ENCODE data around the gene GPR84. TPM values are rescaled to one million over a fixed set of nuclear protein-coding genes. Genes with fewer than 3 reads are reported as not detected.

Gene GPR84
- total and polyA plus RNA-seq, 12 donors = 0.18 to 6.8 (median 1.2) TPM; not detected in 1

GRCh38 chr12:54368709-54369596 is 4.7 kb upstream of the GPR84 start:
- WGBS, 4 donors = 26 to 36% (median 29%) methylated on average over 32 to 40 of the region's 40 CpGs
- intact Hi-C loops (cut with DNase I) = loop anchor here (5.0 to 10.0 kb wide), 4 partner anchors 74 to 152 kb away; no protein-coding TSS in a partner anchor
- Histone ChIP-seq H3K9me3 (replicated peaks in 1 of 3) (no peaks in the 10 kb centered on the region), H3K36me3 (replicated peaks in 1 of 2) (no peaks in the 10 kb centered on the region), H3K4me1 (replicated peaks in 1 of 2) (peaks cover 3 to 32% of the 10 kb centered on the region in 2 donors), H3K27ac (peak overlapping the region in 1 of 5 donors; percentile 51), H3K27me3 (no peaks in the 10 kb centered on the region), H3K4me3 (peak overlapping the region in 1 of 4 donors; percentile 40)
- DNase-seq = peak; percentile 86 to 96 (median 92)
- TF ChIP-seq, protein P1, sequence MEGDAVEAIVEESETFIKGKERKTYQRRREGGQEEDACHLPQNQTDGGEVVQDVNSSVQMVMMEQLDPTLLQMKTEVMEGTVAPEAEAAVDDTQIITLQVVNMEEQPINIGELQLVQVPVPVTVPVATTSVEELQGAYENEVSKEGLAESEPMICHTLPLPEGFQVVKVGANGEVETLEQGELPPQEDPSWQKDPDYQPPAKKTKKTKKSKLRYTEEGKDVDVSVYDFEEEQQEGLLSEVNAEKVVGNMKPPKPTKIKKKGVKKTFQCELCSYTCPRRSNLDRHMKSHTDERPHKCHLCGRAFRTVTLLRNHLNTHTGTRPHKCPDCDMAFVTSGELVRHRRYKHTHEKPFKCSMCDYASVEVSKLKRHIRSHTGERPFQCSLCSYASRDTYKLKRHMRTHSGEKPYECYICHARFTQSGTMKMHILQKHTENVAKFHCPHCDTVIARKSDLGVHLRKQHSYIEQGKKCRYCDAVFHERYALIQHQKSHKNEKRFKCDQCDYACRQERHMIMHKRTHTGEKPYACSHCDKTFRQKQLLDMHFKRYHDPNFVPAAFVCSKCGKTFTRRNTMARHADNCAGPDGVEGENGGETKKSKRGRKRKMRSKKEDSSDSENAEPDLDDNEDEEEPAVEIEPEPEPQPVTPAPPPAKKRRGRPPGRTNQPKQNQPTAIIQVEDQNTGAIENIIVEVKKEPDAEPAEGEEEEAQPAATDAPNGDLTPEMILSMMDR (IDR thresholded peaks at IDR 0.05) = peak; percentile 60 to 90 (median 84)
- no peak for TF ChIP-seq POLR2A (IDR thresholded peaks at IDR 0.05)

GRCh38 chr12:54368025-54368708 is 3.9 kb upstream of the GPR84 start:
- Histone ChIP-seq H3K4me1 (replicated peaks in 1 of 2) (peaks cover 3 to 32% of the 10 kb centered on the region in 2 donors), H3K9me3 (replicated peaks in 1 of 3) (no peaks in the 10 kb centered on the region), H3K36me3 (replicated peaks in 1 of 2) (no peaks in the 10 kb centered on the region), H3K27me3 (no peaks in the 10 kb centered on the region), H3K4me3 (peak overlapping the region in 1 of 4 donors; percentile 40), H3K27ac (no peak overlapping the region)
- intact Hi-C loops (cut with DNase I) = loop anchor here (5.0 to 10.0 kb wide), 4 partner anchors 73 to 151 kb away; no protein-coding TSS in a partner anchor
- DNase-seq = no peak
- 21 to 27% (median 23%) methylated on average over 5 of the region's 5 CpGs for WGBS, 4 donors
- TF ChIP-seq, protein P1 (IDR thresholded peaks at IDR 0.05) = no peak
- no peak for TF ChIP-seq POLR2A (IDR thresholded peaks at IDR 0.05)

GRCh38 chr12:54363618-54364017 is 668 bp downstream of the GPR84 start:
- intact Hi-C loops (cut with DNase I) = loop anchor here (5.0 to 10.0 kb wide), 3 partner anchors 69 to 141 kb away; no protein-coding TSS in a partner anchor
- H3K4me3 ChIP-seq = no peak overlapping the region

More at GRCh38 chr12:54363618-54364017, 668 bp downstream of the GPR84 start:
- Histone ChIP-seq H3K27ac (no peak overlapping the region), H3K27me3 (no peaks in the 10 kb centered on the region), H3K4me1 (replicated peaks in 1 of 2) (peaks cover 14 to 23% of the 10 kb centered on the region in 2 donors), H3K36me3 (replicated peaks in 1 of 2) (no peaks in the 10 kb centered on the region), H3K9me3 (replicated peaks in 1 of 3) (no peaks in the 10 kb centered on the region)
- TF ChIP-seq, protein P1 (IDR thresholded peaks at IDR 0.05) = no peak
- TF ChIP-seq POLR2A (IDR thresholded peaks at IDR 0.05) = no peak
- WGBS, 4 donors = 70 to 83% (median 79%) methylated on average over 5 to 6 of the region's 6 CpGs
- DNase-seq = no peak

All from adrenal gland (tissue), 12 donors.